HCT116 (cell line): ENCODE data around the gene GATC. TPM values are rescaled to one million over a fixed set of nuclear protein-coding genes. Genes with fewer than 3 reads are reported as not detected.
A peak's percentile ranks its signal among the peaks of the same experiment; 100 is the strongest.

Experiments
- ATAC-seq: fragments of 200-7000 bp; cut with Tn5 transposase; 2 replicates; pipeline ENCODE4 v1.9.1; 2020; ENCODE audit warnings: mild to moderate bottlenecking, moderate library complexity
- BruUV-seq: library from RNA; stranded (reverse); fragments of 400-500 nt; replicated peaks from 2 replicates; lab custom pipeline; 2021; lab: Mats Ljungman, UMichigan
- CTCF ChIA-PET: fragments of 300-600 bp; sonication (Branson Sonifier 250); formaldehyde crosslinking; loops from one replicate; lab custom pipeline; 2021; ENCODE audit warnings: antibody characterized with exemption; lab: Charles Lee
- POLR2A ChIA-PET: fragments of 300-600, 350-600 bp; sonication (Branson Sonifier 250); formaldehyde crosslinking; loops from one replicate; lab custom pipeline; 2021; ENCODE audit warnings: antibody characterized with exemption; lab: Charles Lee
- RAD21 ChIA-PET, 2 experiments: fragments of 300-600 bp; sonication (Branson Sonifier 250); formaldehyde crosslinking; loops; one replicate each; lab custom pipeline; 2023; ENCODE audit warnings: low total read pairs in 2 of 2; ENCODE audit not compliant: uncharacterized antibody in 2 of 2, unreplicated experiment in 2 of 2, low non-redundant PET in 1 of 2; lab: Charles Lee
- DNase-seq: peaks from one replicate; pipeline ENCODE4 v3.0.0-alpha.2; 2010; ENCODE audit warnings: low read depth, low spot score
- H2AFZ ChIP-seq: fragments of 200-600 bp; shearing (Covaris generic), sonication (generic); 2 replicates; pipeline ENCODE4 v1.6.1; 2017; ENCODE audit warnings: low read depth, mixed run types, mixed read lengths, antibody characterized with exemption, low read length; ENCODE audit not compliant: poor library complexity, severe bottlenecking
- H3K27ac ChIP-seq: 2 replicates; pipeline ENCODE4 v1.5.1; 2012; ENCODE audit warnings: low read depth, low read length
- H3K27me3 ChIP-seq: fragments of 200-600 bp; sonication (generic); 2 replicates; pipeline ENCODE4 v1.6.1; 2016; ENCODE audit warnings: mixed run types, low read length, mixed read lengths; ENCODE audit not compliant: insufficient read depth
- H3K36me3 ChIP-seq, 2 experiments: fragments of 200-500 bp in 1 of 2; fragments of 200-600 bp in 1 of 2; sonication (Bioruptor generic) in 1 of 2; sonication (generic) in 1 of 2; 2 replicates each; pipeline versions ENCODE4 v1.5.1 to v1.6.1; 2014 to 2016; ENCODE audit warnings: low read length in 2 of 2, inconsistent platforms in 1 of 2, mixed read lengths in 1 of 2, mixed run types in 1 of 2; ENCODE audit not compliant: insufficient read depth in 2 of 2, control insufficient read depth in 1 of 2
- H3K4me1 ChIP-seq, 2 experiments: fragments of 200-600 bp in 1 of 2; sonication (generic) in 1 of 2; 2 replicates each; pipeline versions ENCODE4 v1.5.1 to v1.6.1; 2012 to 2017; ENCODE audit warnings: low read length in 2 of 2, inconsistent platforms in 1 of 2, mild to moderate bottlenecking in 1 of 2, mixed read lengths in 1 of 2, mixed run types in 1 of 2, moderate library complexity in 1 of 2; ENCODE audit not compliant: insufficient read depth in 2 of 2, control insufficient read depth in 1 of 2
- H3K4me2 ChIP-seq: fragments of 200-600 bp; sonication (generic); 2 replicates; pipeline ENCODE4 v1.6.1; 2017; ENCODE audit warnings: mixed run types, low read length, mixed read lengths
- H3K4me3 ChIP-seq, 2 experiments: fragments of 200-600 bp in 1 of 2; sonication (generic) in 1 of 2; replicated peaks in 1 of 2; 2 replicates each; pipeline ENCODE4 v1.5.1; 2011 to 2016; ENCODE audit warnings: low read length in 2 of 2, control low read depth in 1 of 2, low read depth in 1 of 2, mild to moderate bottlenecking in 1 of 2, mixed read lengths in 1 of 2, mixed run types in 1 of 2
- H3K79me2 ChIP-seq: fragments of 200-600 bp; sonication (generic); 2 replicates; pipeline ENCODE4 v1.6.1; 2017; ENCODE audit warnings: mild to moderate bottlenecking, mixed run types, low read length, moderate library complexity, mixed read lengths; ENCODE audit not compliant: insufficient read depth
- H3K9ac ChIP-seq: fragments of 200-600 bp; sonication (generic); 2 replicates; pipeline ENCODE4 v1.6.1; 2016; ENCODE audit warnings: low read length, mixed read lengths
- H3K9me2 ChIP-seq: fragments of 200-600 bp; sonication (generic), shearing (Covaris generic); 2 replicates; pipeline ENCODE4 v1.6.1; 2017; ENCODE audit warnings: mixed run types, mild to moderate bottlenecking, moderate library complexity; ENCODE audit not compliant: insufficient read depth
- H3K9me3 ChIP-seq, 2 experiments: fragments of 200-500 bp in 1 of 2; fragments of 200-600 bp in 1 of 2; sonication (Bioruptor generic) in 1 of 2; sonication (generic) in 1 of 2; 2 replicates each; pipeline ENCODE4 v1.6.1; 2014 to 2017; ENCODE audit warnings: low read length in 2 of 2, mixed read lengths in 2 of 2, inconsistent platforms in 1 of 2, low read depth in 1 of 2, mild to moderate bottlenecking in 1 of 2, mixed run types in 1 of 2, moderate library complexity in 1 of 2; ENCODE audit not compliant: control insufficient read depth in 1 of 2, insufficient read depth in 1 of 2
- H4K20me1 ChIP-seq: fragments of 200-600 bp; sonication (generic), shearing (Covaris generic); 2 replicates; pipeline ENCODE4 v1.6.1; 2017; ENCODE audit warnings: mixed run types, mild to moderate bottlenecking, moderate library complexity; ENCODE audit not compliant: insufficient read depth
- CEBPB ChIP-seq: IDR thresholded peaks from 2 replicates; pipeline ENCODE4 v1.6.1; 2012; ENCODE audit warnings: low read depth
- EGR1 ChIP-seq: IDR thresholded peaks from 2 replicates; pipeline ENCODE4 v1.6.1; 2012; ENCODE audit warnings: low read depth
- EZH2 ChIP-seq: fragments of 200-600 bp; sonication (generic); IDR thresholded peaks from 2 replicates; pipeline ENCODE4 v1.6.1; 2017; ENCODE audit warnings: antibody characterized with exemption, mixed run types
- POLR2A ChIP-seq: IDR thresholded peaks from 2 replicates; pipeline ENCODE4 v1.7.0; 2011; ENCODE audit warnings: borderline replicate concordance; ENCODE audit not compliant: insufficient read depth, insufficient read length; ENCODE audit errors: extremely low read depth
- POLR2AphosphoS5 ChIP-seq: IDR thresholded peaks from 2 replicates; pipeline ENCODE4 v1.6.1; 2011; ENCODE audit warnings: mild to moderate bottlenecking, low read depth, low read length, moderate library complexity
- SRF ChIP-seq: IDR thresholded peaks from 2 replicates; pipeline ENCODE4 v1.6.1; 2012; ENCODE audit warnings: low read depth
- ZNF274 ChIP-seq: fragments of 200-500 bp; sonication (Bioruptor generic); IDR thresholded peaks from 2 replicates; pipeline ENCODE4 v1.6.1; 2014; ENCODE audit warnings: mild to moderate bottlenecking, low read depth, low read length, inconsistent platforms
- intact Hi-C: fragments of 100-400 bp; cut with micrococcal nuclease; formaldehyde crosslinking; loops from 2 replicates; pipeline ENCODE4 v1.10.0; 2022
- total RNA-seq: library from RNA; stranded (reverse); gene quantifications from one replicate; pipeline ENCODE4 v1.2.1, GENCODE V29; 2021; ENCODE audit not compliant: unreplicated experiment
- TF ChIP-seq, protein P1 (sequence below): IDR thresholded peaks from 2 replicates; pipeline ENCODE4 v1.6.1; 2011; ENCODE audit warnings: mild to moderate bottlenecking, low read length, moderate library complexity; ENCODE audit not compliant: insufficient replicate concordance; ENCODE audit errors: extremely low read depth
- TF ChIP-seq, protein P2 (sequence below): IDR thresholded peaks from 2 replicates; pipeline ENCODE4 v1.6.1; 2012

GATC gene
- total RNA-seq, 1 experiment from 2014 or later = 48.7 TPM

DNA sequence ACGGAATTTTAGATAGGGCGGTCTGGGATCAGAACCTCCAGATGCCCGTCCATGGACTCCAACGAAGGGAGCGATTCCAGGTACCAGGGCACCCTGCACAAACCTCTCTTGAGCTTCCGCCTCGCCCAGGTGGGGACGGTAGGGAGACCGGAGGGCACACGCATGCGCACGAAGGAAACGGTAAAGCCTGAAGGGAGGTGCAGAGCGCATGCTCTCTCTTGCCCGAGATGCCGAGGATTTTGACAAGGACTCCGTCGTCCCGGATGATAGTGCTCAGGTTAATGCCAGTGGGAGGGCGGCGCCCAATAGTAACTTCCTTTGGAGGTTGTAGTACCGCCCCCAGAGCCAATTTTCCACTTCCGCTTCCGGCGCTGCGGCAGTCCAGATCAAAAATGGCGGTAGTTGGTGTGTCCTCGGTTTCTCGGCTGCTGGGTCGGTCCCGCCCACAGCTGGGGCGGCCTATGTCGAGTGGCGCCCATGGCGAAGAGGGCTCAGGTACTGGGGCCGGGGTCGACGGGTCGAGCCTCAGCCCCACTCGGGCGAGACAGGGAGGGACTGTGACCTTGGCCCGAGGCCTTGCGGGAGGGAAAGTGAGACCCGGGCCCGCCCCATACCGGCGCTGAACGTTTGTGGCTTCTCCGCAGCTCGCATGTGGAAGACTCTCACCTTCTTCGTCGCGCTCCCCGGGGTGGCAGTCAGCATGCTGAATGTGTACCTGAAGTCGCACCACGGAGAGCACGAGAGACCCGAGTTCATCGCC, 8.3 kb upstream of the GATC start, which contains the start of gene COX6A1 (continued):
- TF ChIP-seq, protein P1, sequence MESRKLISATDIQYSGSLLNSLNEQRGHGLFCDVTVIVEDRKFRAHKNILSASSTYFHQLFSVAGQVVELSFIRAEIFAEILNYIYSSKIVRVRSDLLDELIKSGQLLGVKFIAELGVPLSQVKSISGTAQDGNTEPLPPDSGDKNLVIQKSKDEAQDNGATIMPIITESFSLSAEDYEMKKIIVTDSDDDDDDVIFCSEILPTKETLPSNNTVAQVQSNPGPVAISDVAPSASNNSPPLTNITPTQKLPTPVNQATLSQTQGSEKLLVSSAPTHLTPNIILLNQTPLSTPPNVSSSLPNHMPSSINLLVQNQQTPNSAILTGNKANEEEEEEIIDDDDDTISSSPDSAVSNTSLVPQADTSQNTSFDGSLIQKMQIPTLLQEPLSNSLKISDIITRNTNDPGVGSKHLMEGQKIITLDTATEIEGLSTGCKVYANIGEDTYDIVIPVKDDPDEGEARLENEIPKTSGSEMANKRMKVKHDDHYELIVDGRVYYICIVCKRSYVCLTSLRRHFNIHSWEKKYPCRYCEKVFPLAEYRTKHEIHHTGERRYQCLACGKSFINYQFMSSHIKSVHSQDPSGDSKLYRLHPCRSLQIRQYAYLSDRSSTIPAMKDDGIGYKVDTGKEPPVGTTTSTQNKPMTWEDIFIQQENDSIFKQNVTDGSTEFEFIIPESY = no peak
- TF ChIP-seq EZH2 (no peak), CEBPB (no peak), SRF (no peak)
- TF ChIP-seq, all 23 proteins: peak for 8

DNA sequence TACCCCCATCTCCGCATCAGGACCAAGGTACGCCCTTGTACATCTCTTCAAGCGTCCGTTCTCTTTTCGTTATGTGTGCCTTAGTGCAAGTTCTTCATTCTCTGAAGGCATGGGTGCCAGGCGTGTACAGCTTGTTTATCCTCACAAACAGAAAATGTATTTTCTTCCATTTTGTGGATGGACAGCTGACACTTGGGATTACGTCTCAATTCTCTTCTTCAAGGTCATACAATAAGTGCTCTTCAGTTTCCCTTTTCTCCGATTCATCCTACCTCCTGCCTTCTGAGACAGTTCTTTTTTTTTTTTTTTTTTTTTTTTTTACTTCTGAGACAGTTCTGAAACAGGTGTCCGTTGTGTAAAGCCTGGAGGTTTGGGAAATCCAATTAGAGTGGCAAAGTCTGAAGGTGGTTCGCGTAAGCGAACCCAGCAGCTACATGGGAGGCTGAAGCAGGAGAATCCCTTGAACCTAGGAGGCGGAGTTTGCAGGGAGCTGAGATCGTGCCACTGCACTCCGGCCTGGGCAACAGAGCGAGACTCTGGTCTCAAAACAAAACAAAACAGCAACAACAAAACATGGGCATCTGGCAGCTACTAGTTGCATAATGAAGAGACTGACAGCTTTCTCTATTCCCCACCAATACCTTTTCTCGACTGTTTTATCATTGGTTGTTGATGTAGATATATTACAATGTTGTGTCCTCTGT, 7.6 kb upstream of the GATC start:
- Histone ChIP-seq H3K9me2 (no peaks in the 10 kb centered on the region), H3K36me3 (peaks cover 16 to 24% of the 10 kb centered on the region in 2 experiments), H3K4me1 (peaks cover 8 to 21% of the 10 kb centered on the region in 2 experiments), H3K4me3 (peak overlapping the region; percentile 65 to 71), H3K79me2 (peaks cover 47% of the 10 kb centered on the region), H3K9ac (peak overlapping the region; percentile 72), H2AFZ (no peak overlapping the region), H3K27ac (peak overlapping the region; percentile 81), H4K20me1 (peaks cover 1% of the 10 kb centered on the region; the same call in 1 of the 2 replicates), H3K4me2 (peak overlapping the region; percentile 83), H3K27me3 (no peaks in the 10 kb centered on the region), H3K9me3 (no peaks in the 10 kb centered on the region)
- intact Hi-C loops = loop anchor here (1.0 to 10.0 kb wide), 4 partner anchors 82 to 206 kb away; partner anchors contain the start of gene CABP1
- POLR2A ChIA-PET = no interaction called here
- DNase-seq = no peak
- RAD21 ChIA-PET = interaction anchor here in 1 of 2 experiments (0.7 kb wide), 1 partner anchor 83 kb away, joined by 3 read pairs; no protein-coding TSS in a partner anchor
- TF ChIP-seq POLR2A = no peak
- TF ChIP-seq ZNF274 = no peak
- no peak for TF ChIP-seq EGR1
- no peak for TF ChIP-seq POLR2AphosphoS5
- TF ChIP-seq, protein P2, sequence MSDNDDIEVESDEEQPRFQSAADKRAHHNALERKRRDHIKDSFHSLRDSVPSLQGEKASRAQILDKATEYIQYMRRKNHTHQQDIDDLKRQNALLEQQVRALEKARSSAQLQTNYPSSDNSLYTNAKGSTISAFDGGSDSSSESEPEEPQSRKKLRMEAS = no peak
- ATAC-seq = peak; percentile 2
- CTCF ChIA-PET = interaction anchor here (0.7 to 1.0 kb wide), 2 partner anchors 81 to 544 kb away, joined by 3 read pairs; no protein-coding TSS in a partner anchor
- BruUV-seq = TSS peak; percentile 77
